ENCODE results near the gene TTC23L. TPM values are rescaled to one million over a fixed set of nuclear protein-coding genes. Genes with fewer than 3 reads are reported as not detected.
A peak's percentile ranks its signal among the peaks of the same experiment; 100 is the strongest.

Gene TTC23L
- total and polyA plus RNA-seq, 2 donors (not counting 1 experiment from before 2014, with no cell fraction given): 0.24 to 0.33 TPM

- Histone ChIP-seq H3K9ac (ENCODE audit: insufficient read depth, low read length) (peak overlapping the region; percentile 80), H3K4me2 (ENCODE audit: extremely low read depth, insufficient read depth, low read length) (peak overlapping the region; percentile 94), H3K4me1 (ENCODE audit: control insufficient read depth, extremely low read depth, insufficient read depth, low read length) (peaks cover 4% of the 10 kb centered on the region), H3K79me2 (ENCODE audit: control insufficient read depth, insufficient read depth, low read length) (peaks cover 69% of the 10 kb centered on the region), H3K27me3 (ENCODE audit: control insufficient read depth, insufficient read depth, low read length) (no peaks in the 10 kb centered on the region), H3K9me3 (ENCODE audit: control insufficient read depth, insufficient read depth, low read depth, low read length) (no peaks in the 10 kb centered on the region), H3K36me3 (ENCODE audit: control insufficient read depth, insufficient read depth, low read length) (peaks cover 8% of the 10 kb centered on the region), H3K27ac (ENCODE audit: insufficient read depth, low read length) (peak overlapping the region; percentile 75), H3K4me3 (replicated peaks in 1 of 4; ENCODE audit: control extremely low read depth in 1 of 4, insufficient read depth in 1 of 4, low read depth in 3 of 4, low read length in 4 of 4) (peak overlapping the region; percentile 65 to 99 (median 95)), H2AFZ (ENCODE audit: low read length) (peak overlapping the region; percentile 27), H4K20me1 (ENCODE audit: control insufficient read depth, extremely low read depth, insufficient read depth, low read length) (no peaks in the 10 kb centered on the region)
- TF ChIP-seq CTCF (conservative IDR thresholded peaks at IDR 0.05 in 1 of 2, IDR thresholded peaks at IDR 0.05 in 1 of 2; ENCODE audit: low read depth in 1 of 2, low read length in 2 of 2): no peak
- TF ChIP-seq EZH2 (IDR thresholded peaks at IDR 0.05; ENCODE audit: low read length, missing control alignments): no peak
- DNase-seq (ENCODE audit: low read depth in 2 of 2): peak in 1 of 2 donors; percentile 45
These were observed 75.7 kb downstream of the TTC23L start for GRCh38 chr5:34914671-34915138.

DNA sequence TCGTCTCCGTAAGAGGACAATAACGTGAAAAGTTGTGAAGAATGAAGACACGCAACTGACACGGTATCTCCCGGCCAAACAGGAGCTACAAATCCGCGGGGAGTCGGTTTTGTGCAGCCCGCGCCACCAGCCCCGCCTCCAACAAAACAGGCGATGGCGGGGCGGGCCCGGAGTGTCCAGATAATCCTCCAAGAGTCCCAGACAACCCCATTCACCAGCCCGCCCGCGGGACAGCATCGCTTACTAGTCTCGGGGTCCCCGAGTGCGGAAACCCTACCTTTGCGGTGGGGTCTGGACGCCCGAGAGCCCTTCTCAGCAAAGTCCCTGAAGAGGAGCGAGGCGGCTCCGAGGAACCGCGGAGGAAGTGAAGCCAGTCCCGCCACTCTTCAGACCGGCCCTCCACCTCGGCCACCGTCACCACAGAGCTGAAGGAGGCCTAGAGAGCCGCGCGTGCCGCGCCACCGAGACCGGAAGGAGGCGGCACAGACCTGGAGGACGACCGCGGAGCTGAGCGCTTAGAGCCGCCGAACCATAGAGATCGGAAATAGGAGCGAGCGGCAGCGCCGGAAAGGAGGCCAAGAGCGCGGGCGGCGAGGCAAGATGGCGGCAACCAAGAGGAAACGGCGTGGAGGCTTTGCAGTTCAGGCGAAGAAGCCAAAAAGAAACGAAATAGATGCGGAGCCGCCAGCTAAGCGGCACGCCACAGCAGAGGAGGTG is 76.3 kb downstream of the TTC23L start, which contains the start of the genes BRIX1 and RAD1:
Gene BRIX1, plus strand, starts transcription at position 573 of the 717 bp plus-strand sequence. Its CDS starts 28 bp downstream, at position 601.
Gene RAD1, minus strand, starts transcription at position 366 of the 717 bp plus-strand sequence. CDS start 612 bp downstream, outside the sequence.
- H3K4me3 ChIP-seq (replicated peaks in 1 of 4; ENCODE audit: control extremely low read depth in 1 of 4, insufficient read depth in 1 of 4, low read depth in 3 of 4, low read length in 4 of 4): peak within 1 kb of the TSS; percentile 65 to 99 (median 95)
- peak within 1 kb of the TSS; percentile 80 for H3K9ac ChIP-seq (ENCODE audit: insufficient read depth, low read length)
- H3K27me3 ChIP-seq (ENCODE audit: control insufficient read depth, insufficient read depth, low read length): no peaks in the 10 kb centered on the region
- H3K36me3 ChIP-seq (ENCODE audit: control insufficient read depth, insufficient read depth, low read length): peaks cover 8% of the 10 kb centered on the region
- H3K9me3 ChIP-seq (ENCODE audit: control insufficient read depth, insufficient read depth, low read depth, low read length): no peaks in the 10 kb centered on the region
- DNase-seq (ENCODE audit: low read depth in 2 of 2): peak; percentile 98
- H3K79me2 ChIP-seq (ENCODE audit: control insufficient read depth, insufficient read depth, low read length): peaks cover 70% of the 10 kb centered on the region
- H3K4me2 ChIP-seq (ENCODE audit: extremely low read depth, insufficient read depth, low read length): peak within 1 kb of the TSS; percentile 94
- TF ChIP-seq EZH2 (IDR thresholded peaks at IDR 0.05; ENCODE audit: low read length, missing control alignments) (no peak), CTCF (conservative IDR thresholded peaks at IDR 0.05 in 1 of 2, IDR thresholded peaks at IDR 0.05 in 1 of 2; ENCODE audit: low read depth in 1 of 2, low read length in 2 of 2) (peak in 1 of 2 donors; percentile 8)
- H3K4me1 ChIP-seq (ENCODE audit: control insufficient read depth, extremely low read depth, insufficient read depth, low read length): peaks cover 4% of the 10 kb centered on the region
- peak within 1 kb of the TSS; percentile 75 for H3K27ac ChIP-seq (ENCODE audit: insufficient read depth, low read length)
- no peaks in the 10 kb centered on the region for H4K20me1 ChIP-seq (ENCODE audit: control insufficient read depth, extremely low read depth, insufficient read depth, low read length)
- peak within 1 kb of the TSS; percentile 88 for H2AFZ ChIP-seq (ENCODE audit: low read length)

DNA sequence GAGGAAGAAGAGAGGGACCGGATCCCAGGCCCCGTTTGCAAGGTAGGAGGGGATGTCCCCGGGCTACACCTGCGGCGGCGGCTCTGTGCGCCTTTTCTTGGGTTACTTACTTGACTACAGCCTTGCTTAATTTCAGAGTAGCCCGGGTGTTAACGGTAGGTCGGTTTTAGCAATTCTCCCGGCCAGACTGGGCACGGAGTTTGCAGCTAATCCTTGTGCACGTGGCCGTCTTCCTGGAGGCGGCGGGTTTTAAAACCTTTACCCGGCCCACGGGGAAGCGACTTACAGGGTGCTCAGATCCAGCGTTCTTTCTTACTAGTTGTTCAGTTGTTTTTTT is 76.9 kb downstream of the TTC23L start:
- no peak for TF ChIP-seq CTCF (conservative IDR thresholded peaks at IDR 0.05 in 1 of 2, IDR thresholded peaks at IDR 0.05 in 1 of 2; ENCODE audit: low read depth in 1 of 2, low read length in 2 of 2)
- no peak for TF ChIP-seq EZH2 (IDR thresholded peaks at IDR 0.05; ENCODE audit: low read length, missing control alignments)
- Histone ChIP-seq H3K9me3 (ENCODE audit: control insufficient read depth, insufficient read depth, low read depth, low read length) (no peaks in the 10 kb centered on the region), H3K4me2 (ENCODE audit: extremely low read depth, insufficient read depth, low read length) (peak overlapping the region; percentile 92), H3K4me3 (replicated peaks in 1 of 4; ENCODE audit: control extremely low read depth in 1 of 4, insufficient read depth in 1 of 4, low read depth in 3 of 4, low read length in 4 of 4) (peak overlapping the region; percentile 65 to 99 (median 95)), H2AFZ (ENCODE audit: low read length) (peak overlapping the region; percentile 88), H3K27me3 (ENCODE audit: control insufficient read depth, insufficient read depth, low read length) (no peaks in the 10 kb centered on the region), H3K27ac (ENCODE audit: insufficient read depth, low read length) (peak overlapping the region; percentile 75), H3K79me2 (ENCODE audit: control insufficient read depth, insufficient read depth, low read length) (peaks cover 71% of the 10 kb centered on the region), H4K20me1 (ENCODE audit: control insufficient read depth, extremely low read depth, insufficient read depth, low read length) (no peaks in the 10 kb centered on the region), H3K36me3 (ENCODE audit: control insufficient read depth, insufficient read depth, low read length) (peaks cover 7% of the 10 kb centered on the region), H3K4me1 (ENCODE audit: control insufficient read depth, extremely low read depth, insufficient read depth, low read length) (peaks cover 4% of the 10 kb centered on the region), H3K9ac (ENCODE audit: insufficient read depth, low read length) (peak overlapping the region; percentile 80)
- DNase-seq (ENCODE audit: low read depth in 2 of 2): peak in 1 of 2 donors; percentile 8
